GM12878 (cell line): ENCODE measurements around the gene PGK1. TPM values are rescaled to one million over a fixed set of nuclear protein-coding genes. Genes with fewer than 3 reads are reported as not detected.
"Not testable (repeated sequence)": the region's sequence is repeated elsewhere in the genome, so short reads cannot be mapped to it uniquely, and the experiment has no call there.

Source experiments
- ATAC-seq: fragments of 200-7000 bp; cut with Tn5 transposase; 3 replicates; pipeline ENCODE4 v1.9.1; 2020; ENCODE audit warnings: mild to moderate bottlenecking, moderate library complexity
- BruUV-seq: library from RNA; stranded (reverse); fragments of 400-500 nt; replicated peaks from 2 replicates; lab custom pipeline; 2021; lab: Mats Ljungman, UMichigan
- CTCF ChIA-PET: fragments of 300-600 bp; sonication (Branson Sonifier 250); formaldehyde crosslinking; extraction: SDS; loops from one replicate; lab custom pipeline; 2021; ENCODE audit warnings: inconsistent platforms; lab: Yijun Ruan, JAX
- POLR2A ChIA-PET: fragments of 350-600 bp; formaldehyde crosslinking; extraction: SDS; loops from one replicate; lab custom pipeline; 2021; ENCODE audit warnings: inconsistent platforms; lab: Charles Lee
- RAD21 ChIA-PET: fragments of 300-600 bp; sonication (Branson Sonifier 250); formaldehyde crosslinking; loops from one replicate; lab custom pipeline; 2023; ENCODE audit warnings: antibody characterized with exemption; ENCODE audit not compliant: unreplicated experiment; lab: Charles Lee
- SMC1A ChIA-PET: fragments of 300-600 bp; sonication (Branson Sonifier 250); formaldehyde crosslinking; loops from one replicate; lab custom pipeline; 2023; ENCODE audit not compliant: unreplicated experiment, uncharacterized antibody; lab: Charles Lee
- DNase-seq: peaks from one replicate; pipeline ENCODE4 v3.0.0-alpha.2; 2011; ENCODE audit warnings: low read depth, low spot score
- FAIRE-seq: peaks from 3 replicates; lab custom pipeline; 2011; peaks lifted over from hg19 to GRCh38; lab: Jason Lieb, UNC
- H2AFZ ChIP-seq: 2 replicates; pipeline ENCODE4 v1.6.0; 2011; ENCODE audit warnings: low read depth, low read length, control low read depth; ENCODE audit not compliant: control insufficient read depth
- H3K27ac ChIP-seq: 2 replicates; pipeline ENCODE4 v1.5.1; 2011; ENCODE audit warnings: control low read depth; ENCODE audit not compliant: control insufficient read depth, insufficient read depth
- H3K27me3 ChIP-seq, 2 experiments: replicated peaks in 1 of 2; 2 replicates each; pipeline versions ENCODE4 v1.6.0 to v1.6.1; 2011; ENCODE audit warnings: low read length in 1 of 2; ENCODE audit not compliant: control insufficient read depth in 2 of 2, insufficient read depth in 2 of 2
- H3K36me3 ChIP-seq, 2 experiments: 2 replicates each; pipeline ENCODE4 v1.5.1; 2011; ENCODE audit warnings: low read length in 1 of 2; ENCODE audit not compliant: control insufficient read depth in 2 of 2, insufficient read depth in 2 of 2
- H3K4me1 ChIP-seq: 2 replicates; pipeline ENCODE4 v1.6.1; 2011; ENCODE audit warnings: mild to moderate bottlenecking, low read length, moderate library complexity, mixed read lengths; ENCODE audit not compliant: control insufficient read depth, insufficient read depth
- H3K4me2 ChIP-seq: 2 replicates; pipeline ENCODE4 v1.6.0; 2011; ENCODE audit warnings: control low read depth; ENCODE audit not compliant: control insufficient read depth, insufficient read depth
- H3K4me3 ChIP-seq: fragments of 200-600 bp; sonication (generic); 2 replicates; pipeline ENCODE4 v1.5.1; 2016
- H3K79me2 ChIP-seq: 2 replicates; pipeline ENCODE4 v1.6.0; 2011; ENCODE audit warnings: low read length; ENCODE audit not compliant: control insufficient read depth, insufficient read depth
- H3K9ac ChIP-seq: 2 replicates; pipeline ENCODE4 v1.8.0; 2011; ENCODE audit warnings: low read length, control low read depth, mixed read lengths; ENCODE audit not compliant: control insufficient read depth, insufficient read depth
- H3K9me3 ChIP-seq: replicated peaks from 3 replicates; pipeline ENCODE4 v1.5.1; 2011; ENCODE audit warnings: mild to moderate bottlenecking, low read length; ENCODE audit not compliant: control insufficient read depth, insufficient read depth
- H4K20me1 ChIP-seq: 2 replicates; pipeline ENCODE4 v1.6.0; 2011; ENCODE audit not compliant: control insufficient read depth, insufficient read depth
- HDAC6 ChIP-seq: fragments of 200-600 bp; sonication (generic); IDR thresholded peaks from one replicate; pipeline ENCODE4 v1.8.0; 2017; ENCODE audit warnings: antibody characterized with exemption; ENCODE audit not compliant: unreplicated experiment
- NFXL1 ChIP-seq: fragments of 450-650 bp; IDR thresholded peaks from 2 replicates; pipeline ENCODE4 v1.6.1; 2017; ENCODE audit warnings: antibody characterized with exemption, mild to moderate bottlenecking, borderline replicate concordance
- PAX5 ChIP-seq: IDR thresholded peaks from 2 replicates; pipeline ENCODE4 v1.6.1; 2011; ENCODE audit warnings: low read depth, low read length, borderline replicate concordance
- WGBS: methylation state at CpG from one replicate; pipeline ENCODE4 v1.1.6; 2016; ENCODE audit warnings: low lambda C conversion rate; ENCODE audit not compliant: insufficient replicate concordance, insufficient coverage; ENCODE audit errors: missing lambda C conversion rate; 5-methylcytosine and 5-hydroxymethylcytosine counted together
- in situ Hi-C: fragments of 300-500 bp; cut with MboI; formaldehyde crosslinking; loops from 9 replicates; pipeline ENCODE4 v1.14.3; 2018; ENCODE audit warnings: mixed read lengths
- intact Hi-C: fragments of 100-400 bp; cut with micrococcal nuclease; formaldehyde crosslinking; loops from one replicate; pipeline ENCODE4 v1.14.2; 2022; ENCODE audit not compliant: unreplicated experiment
- polyA plus RNA-seq, 11 experiments: library from polyadenylated mRNA; depleted of rRNA in 4 of 11; unstranded in 6 of 11; stranded (reverse) in 5 of 11; fragments of >200 nt; fragmentation: Nextera tagmentation in 4 of 11; fragmentation: Illumina TruSeq in 1 of 11; extraction: Ambion mirVana in 4 of 11; extraction: Trizol in 1 of 11; gene quantifications; 1 replicate in 1 of 11; 2 replicates in 10 of 11; pipeline versions ENCODE4 v1.2.1 to v1.2.3, GENCODE V29; 2011 to 2016; ENCODE audit warnings: inconsistent platforms in 2 of 11, missing spikeins in 2 of 11, low read depth in 1 of 11
- total RNA-seq, 4 experiments: library from RNA; depleted of rRNA in 3 of 4; stranded (reverse); fragments of >200 nt in 3 of 4; fragmentation: Illumina TruSeq in 1 of 4; extraction: Trizol in 1 of 4; gene quantifications; 2 replicates each; pipeline versions ENCODE4 v1.2.1 to v1.2.3, GENCODE V29; 2013 to 2021
- TF ChIP-seq, protein P1 (sequence below): IDR thresholded peaks from 2 replicates; pipeline ENCODE4 v1.6.1; 2012; ENCODE audit warnings: improper control_type of control experiment, low read depth, low read length; ENCODE audit not compliant: insufficient replicate concordance

PGK1 gene
- total and polyA plus RNA-seq, 10 of the 15 experiments (the other 5 are each of a cell fraction or from before 2014, with no cell fraction given): 370 to 1,825 (median 629) TPM

DNA sequence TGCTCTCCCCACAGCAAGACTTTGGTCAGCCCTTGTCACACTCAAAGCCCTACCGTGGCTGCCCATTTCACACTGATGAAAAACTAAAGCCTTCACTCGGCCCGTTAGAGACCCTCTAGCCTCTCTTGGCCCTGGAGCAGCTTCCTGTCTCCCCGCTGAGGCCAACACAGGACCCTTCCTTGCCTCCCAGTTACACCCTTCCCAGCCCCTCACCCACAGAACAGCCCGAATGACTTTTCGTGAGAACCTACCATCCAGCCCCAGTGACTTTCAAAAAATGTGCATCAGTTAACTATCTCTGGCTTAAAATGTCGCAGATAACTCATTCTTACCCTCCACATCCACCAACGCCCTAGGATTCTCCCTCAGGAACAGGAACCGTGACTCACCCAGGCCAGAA is 36.2 kb downstream of the PGK1 start (continued):
- TF ChIP-seq, protein P1, sequence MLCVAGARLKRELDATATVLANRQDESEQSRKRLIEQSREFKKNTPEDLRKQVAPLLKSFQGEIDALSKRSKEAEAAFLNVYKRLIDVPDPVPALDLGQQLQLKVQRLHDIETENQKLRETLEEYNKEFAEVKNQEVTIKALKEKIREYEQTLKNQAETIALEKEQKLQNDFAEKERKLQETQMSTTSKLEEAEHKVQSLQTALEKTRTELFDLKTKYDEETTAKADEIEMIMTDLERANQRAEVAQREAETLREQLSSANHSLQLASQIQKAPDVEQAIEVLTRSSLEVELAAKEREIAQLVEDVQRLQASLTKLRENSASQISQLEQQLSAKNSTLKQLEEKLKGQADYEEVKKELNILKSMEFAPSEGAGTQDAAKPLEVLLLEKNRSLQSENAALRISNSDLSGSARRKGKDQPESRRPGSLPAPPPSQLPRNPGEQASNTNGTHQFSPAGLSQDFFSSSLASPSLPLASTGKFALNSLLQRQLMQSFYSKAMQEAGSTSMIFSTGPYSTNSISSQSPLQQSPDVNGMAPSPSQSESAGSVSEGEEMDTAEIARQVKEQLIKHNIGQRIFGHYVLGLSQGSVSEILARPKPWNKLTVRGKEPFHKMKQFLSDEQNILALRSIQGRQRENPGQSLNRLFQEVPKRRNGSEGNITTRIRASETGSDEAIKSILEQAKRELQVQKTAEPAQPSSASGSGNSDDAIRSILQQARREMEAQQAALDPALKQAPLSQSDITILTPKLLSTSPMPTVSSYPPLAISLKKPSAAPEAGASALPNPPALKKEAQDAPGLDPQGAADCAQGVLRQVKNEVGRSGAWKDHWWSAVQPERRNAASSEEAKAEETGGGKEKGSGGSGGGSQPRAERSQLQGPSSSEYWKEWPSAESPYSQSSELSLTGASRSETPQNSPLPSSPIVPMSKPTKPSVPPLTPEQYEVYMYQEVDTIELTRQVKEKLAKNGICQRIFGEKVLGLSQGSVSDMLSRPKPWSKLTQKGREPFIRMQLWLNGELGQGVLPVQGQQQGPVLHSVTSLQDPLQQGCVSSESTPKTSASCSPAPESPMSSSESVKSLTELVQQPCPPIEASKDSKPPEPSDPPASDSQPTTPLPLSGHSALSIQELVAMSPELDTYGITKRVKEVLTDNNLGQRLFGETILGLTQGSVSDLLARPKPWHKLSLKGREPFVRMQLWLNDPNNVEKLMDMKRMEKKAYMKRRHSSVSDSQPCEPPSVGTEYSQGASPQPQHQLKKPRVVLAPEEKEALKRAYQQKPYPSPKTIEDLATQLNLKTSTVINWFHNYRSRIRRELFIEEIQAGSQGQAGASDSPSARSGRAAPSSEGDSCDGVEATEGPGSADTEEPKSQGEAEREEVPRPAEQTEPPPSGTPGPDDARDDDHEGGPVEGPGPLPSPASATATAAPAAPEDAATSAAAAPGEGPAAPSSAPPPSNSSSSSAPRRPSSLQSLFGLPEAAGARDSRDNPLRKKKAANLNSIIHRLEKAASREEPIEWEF: no peak
- TF ChIP-seq HDAC6 (no peak), NFXL1 (no peak), PAX5 (no peak)

DNA sequence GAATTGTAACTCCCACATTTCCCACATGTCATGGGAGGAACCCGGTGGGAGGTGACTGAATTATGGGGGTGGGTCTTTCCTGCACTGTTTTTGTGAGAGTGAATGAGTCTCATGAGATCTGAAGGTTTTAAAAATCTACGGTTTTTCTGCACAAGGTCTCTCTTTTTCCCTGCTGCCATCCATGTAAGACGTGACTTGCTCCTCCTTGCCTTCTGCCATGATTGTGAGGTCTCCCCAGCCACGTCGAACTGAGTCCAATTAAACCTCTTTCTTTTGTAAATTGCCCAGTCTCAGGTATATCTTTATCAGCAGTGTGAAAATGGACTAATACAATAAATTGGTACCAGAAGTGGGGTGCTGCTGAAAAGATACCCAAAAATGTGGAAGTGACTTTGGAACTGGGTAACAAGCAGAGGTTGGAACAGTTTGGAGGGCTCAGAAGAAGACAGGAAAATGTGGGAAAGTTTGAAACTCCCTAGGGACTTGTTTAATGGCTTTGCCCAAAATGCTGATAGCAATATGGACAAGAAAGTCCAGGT is 43.0 kb downstream of the PGK1 start:
- BruUV-seq, CTCF ChIA-PET, H3K36me3 ChIP-seq, DNase-seq, H3K9ac ChIP-seq, ATAC-seq, H3K4me3 ChIP-seq, POLR2A ChIA-PET, H3K27ac ChIP-seq, H4K20me1 ChIP-seq, H3K4me2 ChIP-seq, H2AFZ ChIP-seq, H3K79me2 ChIP-seq, FAIRE-seq, SMC1A ChIA-PET, H3K27me3 ChIP-seq, H3K9me3 ChIP-seq, RAD21 ChIA-PET, in situ Hi-C loops, intact Hi-C loops, H3K4me1 ChIP-seq: not testable (repeated sequence)
- 47% methylated on average over 5 of the region's 5 CpGs for WGBS

DNA sequence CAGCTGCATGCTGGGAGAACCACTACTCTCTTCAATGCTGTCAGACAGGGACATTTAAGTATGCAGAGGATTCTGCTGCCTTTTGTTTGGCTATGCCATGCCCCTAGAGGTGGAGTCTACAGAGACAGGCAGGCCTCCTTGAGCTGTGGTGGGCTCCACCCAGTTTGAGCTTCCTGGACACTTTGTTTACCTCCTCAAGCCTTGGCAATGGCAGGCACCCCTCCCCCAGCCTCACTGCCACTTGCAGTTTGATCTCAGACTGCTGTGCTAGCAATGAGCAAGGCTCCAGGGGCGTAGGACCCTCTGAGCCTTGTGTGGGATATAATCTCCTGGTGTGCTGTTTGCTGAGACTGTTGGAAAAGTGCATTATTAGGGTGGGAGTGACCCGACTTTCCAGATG is 53.3 kb downstream of the PGK1 start:
- H3K9me3 ChIP-seq, DNase-seq, POLR2A ChIA-PET, H3K4me2 ChIP-seq, H3K27me3 ChIP-seq, H3K36me3 ChIP-seq, CTCF ChIA-PET, RAD21 ChIA-PET, H4K20me1 ChIP-seq, H3K79me2 ChIP-seq, H3K9ac ChIP-seq, BruUV-seq, H2AFZ ChIP-seq, H3K4me3 ChIP-seq, H3K27ac ChIP-seq, intact Hi-C loops, ATAC-seq, H3K4me1 ChIP-seq, FAIRE-seq, in situ Hi-C loops: not testable (repeated sequence)
- 28% methylated on average over 2 of the region's 2 CpGs for WGBS
- SMC1A ChIA-PET: interaction anchor here (1.2 kb wide), 1 partner anchor 14 kb away, joined by 3 read pairs; no protein-coding TSS in a partner anchor
